Stimulated activated naive CD4-positive, alpha-beta T cell (primary cell): Measurements from ENCODE around the gene PCDHA1.
A peak's percentile ranks its signal among the peaks of the same experiment; 100 is the strongest.

ENCODE experiments used
- DNase-seq, 6 experiments: peaks; one replicate each; lab custom pipeline; 2025; lab: John Stamatoyannopoulos, UW

PCDHA1 gene

DNA sequence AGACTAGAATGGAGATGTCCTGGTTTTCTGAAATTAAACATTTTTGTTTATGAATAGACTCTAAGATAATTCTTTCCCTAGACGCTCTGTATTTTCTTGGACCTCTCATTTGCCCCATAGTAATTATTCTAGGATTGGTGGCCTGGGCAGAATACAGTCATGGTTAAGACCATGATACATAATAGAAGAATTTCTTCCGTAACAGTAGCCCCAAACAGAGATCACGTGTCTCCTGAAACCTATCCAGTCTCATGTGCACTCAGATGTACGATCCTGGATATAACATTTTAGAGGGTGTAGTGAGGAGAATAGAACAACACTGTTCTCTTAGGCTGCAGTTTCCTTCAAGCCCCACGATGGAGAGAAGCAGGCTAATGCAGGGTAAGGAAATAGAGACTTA, 202.7 kb downstream of the PCDHA1 start:
- no peak for DNase-seq

DNA sequence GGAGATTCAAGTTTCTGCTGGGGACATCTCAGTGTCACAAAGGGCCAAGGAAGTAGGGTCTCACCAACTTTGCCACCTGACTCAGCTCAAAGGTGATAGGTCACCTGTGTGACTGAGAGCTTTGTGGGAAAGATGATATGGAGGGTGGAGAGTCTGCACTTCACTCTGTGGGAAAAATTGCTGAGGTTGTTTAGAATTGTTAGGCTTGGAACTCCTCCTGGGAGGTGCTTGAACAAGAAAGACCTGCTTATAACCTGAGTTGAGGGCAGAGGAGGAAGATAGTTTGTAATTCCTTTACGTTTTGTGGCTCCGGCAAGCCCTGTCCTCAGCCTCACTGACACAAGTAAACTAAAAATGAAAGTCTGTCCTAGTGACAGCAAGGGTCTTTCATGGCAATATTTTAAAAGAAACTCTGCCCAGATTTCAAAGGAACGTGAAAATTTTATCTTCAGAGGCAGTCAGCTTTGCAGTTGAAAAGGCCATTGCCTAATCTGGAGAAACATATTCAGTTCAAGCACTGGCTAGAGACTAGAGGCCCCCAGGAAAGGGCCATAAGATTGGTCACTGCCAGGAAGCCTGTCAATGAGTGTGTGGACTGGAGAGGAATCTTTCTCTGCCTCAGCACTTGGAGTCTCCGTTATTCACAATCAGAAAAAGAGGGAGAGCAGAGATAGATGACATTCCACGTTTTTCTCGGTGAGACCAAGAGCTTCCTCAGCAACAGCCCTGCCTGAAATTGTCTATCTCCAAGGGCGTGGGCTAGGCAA, 203.5 kb downstream of the PCDHA1 start:
- DNase-seq, result no peak

DNA sequence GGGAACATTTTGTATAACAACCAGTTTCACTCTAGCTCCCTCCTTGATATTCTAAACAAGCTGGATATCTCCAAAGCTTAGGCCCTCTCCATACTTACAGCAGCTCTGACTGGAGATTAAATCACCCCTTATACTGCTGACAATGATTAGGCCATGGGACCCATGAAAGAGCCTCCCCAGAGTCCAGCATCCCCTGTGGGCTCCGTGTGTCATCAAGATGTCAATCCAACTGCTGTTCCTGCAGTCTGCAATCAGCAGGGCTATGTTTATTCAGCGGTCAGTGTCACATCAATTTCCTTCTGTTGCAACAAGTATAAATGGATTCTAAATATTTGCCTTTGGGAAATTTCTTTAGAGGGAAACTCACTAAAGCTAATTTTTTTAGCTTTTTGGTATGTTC, 206.9 kb downstream of the PCDHA1 start:
- DNase-seq, result no peak

DNA sequence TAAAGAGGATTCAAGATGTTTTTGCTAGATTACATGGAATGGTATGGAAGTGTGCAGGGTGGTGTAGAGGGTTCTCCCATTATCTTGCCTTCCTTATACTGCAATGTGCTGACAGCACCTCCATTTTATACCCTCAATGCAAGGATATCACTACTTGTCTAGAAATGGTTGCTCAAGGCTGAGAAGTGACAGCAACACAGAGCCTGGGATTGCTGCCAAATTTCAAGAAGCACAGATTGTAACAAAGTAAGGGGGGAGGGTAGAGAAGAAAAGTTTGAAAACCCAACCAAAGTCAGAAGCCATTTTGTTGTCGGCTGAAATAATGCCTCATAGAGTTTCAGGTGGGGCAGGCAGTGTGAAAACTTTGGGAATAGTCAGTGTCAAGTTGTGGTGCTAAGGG, 210.1 kb downstream of the PCDHA1 start:
- no peak for DNase-seq

DNA sequence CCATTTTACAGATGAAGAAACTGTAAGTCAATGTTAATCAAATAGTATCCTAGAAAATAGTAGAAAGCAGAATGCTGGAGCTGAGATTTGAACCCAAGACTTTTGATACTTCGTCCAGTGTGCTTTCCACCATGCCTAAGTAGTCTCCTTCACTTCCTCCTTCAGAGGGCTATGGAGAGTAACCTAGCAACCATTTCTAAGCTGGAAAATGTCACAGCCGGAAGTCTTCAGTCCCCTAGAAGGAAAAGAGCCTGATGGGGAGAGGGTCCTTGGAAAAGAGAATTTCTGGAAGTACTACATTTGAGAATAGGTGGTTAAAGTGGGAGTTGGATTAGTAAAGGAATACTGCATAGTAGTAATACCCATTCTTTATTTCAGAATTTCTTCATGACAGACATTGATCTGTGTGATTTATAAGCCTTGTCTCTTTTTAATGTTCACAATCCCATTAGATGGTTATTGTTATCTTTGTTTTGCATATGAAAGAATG, 213.0 kb downstream of the PCDHA1 start:
- DNase-seq, result no peak

DNA sequence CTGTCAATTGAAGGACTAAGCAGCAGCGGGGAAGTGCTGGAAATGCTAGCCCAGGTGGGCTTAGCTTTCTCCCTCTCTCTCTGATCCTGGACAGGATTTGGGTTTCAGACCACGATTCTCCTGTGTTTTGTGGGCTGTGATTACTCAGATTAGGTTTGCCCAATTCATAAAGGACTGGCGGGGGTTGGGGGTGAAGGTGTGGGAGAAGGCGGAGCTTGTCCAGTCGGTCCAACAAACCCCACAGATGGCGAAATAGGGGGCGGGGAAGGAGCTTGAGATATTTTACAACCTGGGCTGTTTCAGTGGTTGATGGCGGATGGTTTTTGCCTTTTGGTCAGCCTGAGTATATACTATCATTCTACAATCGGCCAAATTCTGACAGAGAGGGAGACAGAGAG, 215.5 kb downstream of the PCDHA1 start:
- DNase-seq, result no peak

DNA sequence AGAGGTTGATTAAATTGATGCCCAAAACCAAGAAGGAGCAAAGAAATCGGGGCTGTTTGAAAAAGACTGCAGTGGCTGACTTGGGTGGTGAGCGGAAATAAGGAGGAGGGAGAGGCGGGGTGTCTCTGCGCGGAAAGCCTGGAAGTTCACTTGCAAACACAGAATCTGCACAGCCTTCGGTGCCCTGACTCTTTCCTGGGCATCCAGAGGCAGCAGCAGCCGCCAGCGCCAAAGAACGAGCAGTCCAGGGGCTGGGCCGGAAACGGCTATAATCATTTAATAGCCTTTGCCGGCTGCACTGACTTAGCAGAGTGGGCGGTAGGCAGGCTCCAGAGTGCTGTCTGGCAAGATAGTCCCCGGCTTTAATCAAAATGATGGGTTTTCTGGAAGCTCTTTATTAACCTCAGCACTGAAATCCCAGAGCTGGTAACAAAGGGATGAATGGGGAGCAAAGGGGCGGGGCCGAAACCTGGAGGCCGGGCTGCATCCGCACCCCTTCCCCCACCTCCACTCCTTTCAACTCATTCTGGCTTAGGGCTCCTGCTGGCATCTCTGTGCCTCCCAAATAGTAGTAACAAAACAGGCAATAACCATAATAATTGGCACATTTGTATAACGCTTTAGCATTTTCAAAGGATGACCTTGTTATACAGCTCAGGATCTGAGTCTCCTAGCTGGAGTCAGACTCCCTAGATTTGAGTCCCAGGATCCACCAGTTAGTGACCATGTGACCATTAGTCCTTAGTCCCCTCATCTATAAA, 216.1 kb downstream of the PCDHA1 start:
- DNase-seq, result no peak

DNA sequence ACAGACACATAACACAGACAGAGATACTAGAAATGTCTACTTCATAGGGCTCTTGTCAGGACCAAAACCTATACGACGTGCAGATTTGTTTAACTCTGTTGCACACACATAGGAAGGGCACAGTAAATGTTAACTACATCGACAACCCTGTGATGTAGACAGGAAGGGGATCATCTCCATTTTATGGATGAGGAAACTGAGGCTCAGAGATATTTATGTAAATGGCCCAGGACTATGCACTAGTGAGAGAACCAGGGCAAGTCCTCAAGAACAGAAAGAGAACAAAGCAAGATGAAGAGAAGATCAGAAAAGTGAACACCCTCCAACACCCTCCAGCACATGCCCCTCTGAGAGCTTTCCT, 216.6 kb downstream of the PCDHA1 start:
- no peak for DNase-seq

DNA sequence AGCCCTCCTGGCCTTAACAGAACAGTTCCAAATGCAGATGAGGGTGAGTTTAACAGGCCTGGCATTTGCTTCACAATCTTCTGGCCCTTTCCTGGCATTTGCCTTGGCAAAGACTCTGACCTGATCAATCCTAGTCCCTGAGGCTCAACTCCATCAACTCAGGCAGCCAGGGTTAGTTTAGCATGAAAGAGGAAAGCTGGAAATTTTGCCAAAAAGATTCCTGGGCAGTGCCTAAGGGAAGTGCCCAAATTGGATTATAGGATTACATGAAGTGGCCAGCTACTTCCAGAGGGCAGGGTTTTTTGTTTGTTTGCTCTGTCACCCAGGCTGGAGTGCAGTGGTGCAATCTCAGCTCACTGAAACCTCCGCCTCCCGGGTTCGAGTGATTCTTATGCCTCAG, 217.1 kb downstream of the PCDHA1 start:
- DNase-seq, result no peak

DNA sequence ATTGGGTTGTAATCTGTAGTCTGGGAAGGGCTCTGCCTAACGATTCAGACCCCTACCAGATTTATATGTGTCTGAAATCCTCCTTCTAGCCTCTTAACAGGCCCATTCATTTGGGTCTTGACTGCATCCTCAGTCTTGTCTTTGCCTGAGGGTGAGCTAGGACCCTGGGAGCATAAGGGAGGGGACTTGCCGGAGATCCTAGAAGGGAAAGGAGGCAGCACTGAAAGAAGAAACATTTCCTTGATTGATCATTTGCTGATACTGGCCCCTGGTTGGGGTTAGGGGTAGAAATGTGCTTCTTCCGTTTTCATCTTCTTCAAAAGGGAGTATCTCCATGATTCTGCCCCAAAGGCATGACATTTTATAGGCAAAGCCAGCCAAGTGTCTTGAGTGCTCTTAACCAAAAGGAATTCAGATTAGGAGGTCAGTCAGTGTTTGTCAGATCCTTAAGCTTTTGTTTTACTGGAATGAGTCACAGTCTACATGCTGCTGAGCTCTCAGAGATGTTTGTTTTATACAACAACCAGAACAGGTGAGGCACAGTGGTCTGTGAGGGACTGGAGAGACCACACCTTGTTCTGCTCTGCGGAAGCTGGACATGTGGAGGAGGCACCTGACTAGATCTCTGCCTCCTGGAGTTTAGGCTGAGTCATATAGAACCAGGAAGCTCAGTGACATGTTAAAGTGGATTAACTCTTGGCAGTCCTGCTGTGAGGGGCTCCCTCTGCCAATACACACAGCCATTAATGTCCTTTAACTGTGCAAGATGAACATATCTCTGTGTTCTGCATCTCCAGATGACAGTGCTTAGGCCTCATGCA, 218.1 kb downstream of the PCDHA1 start:
- no peak for DNase-seq

DNA sequence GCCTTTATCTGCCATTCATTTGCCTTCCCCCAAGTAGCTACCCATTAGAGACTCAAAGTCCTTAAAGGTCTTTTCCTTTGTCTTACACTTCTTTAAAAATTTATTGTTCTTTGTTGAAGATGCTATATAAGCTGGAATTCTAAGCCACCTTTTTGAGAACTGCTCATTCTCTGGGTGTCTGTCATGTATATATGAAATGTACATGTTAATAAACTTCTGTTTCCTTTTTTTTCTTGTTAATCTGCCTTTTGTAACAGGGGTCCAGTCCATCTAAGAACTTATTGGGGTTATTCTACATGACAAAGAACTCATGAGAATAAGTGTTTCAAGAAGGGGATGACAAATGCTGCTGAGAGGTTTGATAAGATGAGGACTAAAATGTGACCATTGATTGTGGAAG, 221.9 kb downstream of the PCDHA1 start:
- DNase-seq, result no peak

DNA sequence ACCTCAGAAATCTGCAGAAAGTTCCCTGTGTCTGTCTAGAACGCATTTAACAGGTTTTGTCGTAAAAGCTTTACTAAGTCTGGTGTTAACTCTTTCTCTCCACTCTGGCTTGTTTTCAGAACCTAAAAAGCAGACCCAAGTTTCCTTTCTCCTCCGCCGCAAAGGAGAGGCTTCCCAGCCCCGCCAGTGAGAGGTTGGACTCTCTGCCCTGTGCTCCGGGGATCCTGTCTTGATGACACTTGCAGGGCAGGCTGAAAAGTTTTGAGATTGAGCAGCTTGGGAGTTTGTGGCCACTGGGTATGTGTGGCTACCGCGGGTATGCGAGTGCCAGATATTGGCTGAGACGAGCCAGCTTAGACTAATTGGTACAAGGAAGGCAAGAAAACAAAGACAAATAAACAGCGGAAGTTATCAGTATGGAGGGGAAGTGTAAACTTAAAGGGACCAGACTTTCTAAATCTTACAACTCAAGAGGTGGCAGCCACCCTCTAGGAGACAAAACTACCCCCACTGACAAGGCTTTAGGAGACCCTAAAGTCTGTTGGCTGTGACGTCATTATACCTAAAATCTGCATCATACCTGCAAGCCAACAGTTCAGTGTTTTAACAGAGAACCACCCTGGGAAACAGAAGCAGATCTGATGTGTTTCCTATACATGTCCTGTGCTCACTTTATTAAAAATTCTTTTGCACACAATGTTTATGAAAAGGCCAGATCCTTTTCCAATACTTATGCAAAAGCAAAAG, 224.3 kb downstream of the PCDHA1 start:
- DNase-seq, result no peak

DNA sequence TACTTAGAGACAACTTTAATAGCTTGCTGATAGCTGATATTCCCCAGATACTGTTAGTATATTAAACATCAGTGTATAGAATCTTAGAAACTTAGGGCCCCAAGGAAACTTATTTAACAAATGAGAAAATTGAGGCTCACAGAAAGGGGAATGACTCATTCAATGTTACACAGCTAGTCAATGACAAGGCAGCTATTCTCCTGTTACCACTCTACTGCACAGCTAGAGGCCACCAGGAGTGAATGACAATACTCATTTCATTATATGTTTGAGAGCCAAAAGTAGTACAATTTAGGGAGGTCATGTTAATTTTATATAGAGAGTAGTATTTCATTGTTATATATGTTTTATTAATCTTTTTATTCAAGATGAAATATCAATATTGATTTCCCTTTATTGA, 232.0 kb downstream of the PCDHA1 start:
- no peak for DNase-seq

DNA sequence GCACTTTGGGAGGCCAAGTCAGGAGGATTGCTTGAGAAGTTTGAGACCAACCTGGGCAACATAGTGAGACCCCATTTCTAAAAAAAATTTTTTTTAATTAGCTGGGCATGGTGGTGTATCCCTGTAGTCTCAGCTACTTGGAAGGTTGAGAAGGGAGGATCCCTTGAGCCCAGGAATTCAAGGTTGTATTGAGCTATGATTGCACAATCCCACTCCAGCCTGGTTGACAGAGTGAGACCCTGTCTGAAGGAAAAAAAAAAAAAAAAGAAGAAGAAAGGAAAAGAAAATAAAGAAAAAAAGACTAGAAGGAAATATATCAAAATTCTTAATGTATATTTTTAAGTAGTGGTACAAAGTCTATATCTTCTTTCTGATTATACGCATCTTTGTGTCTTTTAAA, 236.4 kb downstream of the PCDHA1 start:
- DNase-seq, result no peak

DNA sequence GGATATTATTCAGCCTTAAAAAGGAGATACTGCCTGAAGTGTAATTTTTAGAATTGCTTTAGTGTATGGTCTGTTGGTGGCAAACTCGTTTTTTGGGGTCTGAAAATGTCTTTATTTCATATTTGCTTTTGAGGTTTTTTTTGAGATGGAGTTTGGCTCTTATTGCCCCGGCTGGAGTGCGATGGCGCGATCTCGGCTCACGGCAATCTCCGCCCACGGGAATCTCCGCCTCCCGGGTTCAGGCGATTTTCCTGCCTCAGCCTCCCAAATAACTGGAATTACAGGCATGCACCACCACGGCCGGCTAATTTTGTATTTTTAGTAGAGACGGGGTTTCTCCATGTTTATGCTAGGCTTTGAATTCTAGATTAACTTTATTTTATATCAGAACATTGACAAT, 245.1 kb downstream of the PCDHA1 start:
- DNase-seq, result no peak

DNA sequence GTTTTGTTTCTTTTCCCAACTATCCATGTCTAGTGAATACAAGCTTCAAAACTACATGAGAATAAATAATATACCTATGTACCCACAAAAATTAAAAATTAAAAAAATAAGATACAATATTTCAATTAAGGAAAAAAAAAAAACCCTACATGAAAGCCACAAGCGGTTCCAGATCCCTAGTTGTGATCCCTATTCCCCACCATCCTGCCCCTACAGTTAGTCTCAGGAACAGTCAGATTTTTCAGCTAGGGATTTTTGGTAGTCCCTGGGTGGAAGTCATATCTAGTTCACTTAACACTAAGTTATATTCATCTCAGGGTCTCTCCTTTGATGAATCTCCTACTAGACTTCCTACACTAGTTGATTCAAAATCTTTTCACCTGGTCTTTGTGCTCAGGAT, 246.7 kb downstream of the PCDHA1 start:
- no peak for DNase-seq

DNA sequence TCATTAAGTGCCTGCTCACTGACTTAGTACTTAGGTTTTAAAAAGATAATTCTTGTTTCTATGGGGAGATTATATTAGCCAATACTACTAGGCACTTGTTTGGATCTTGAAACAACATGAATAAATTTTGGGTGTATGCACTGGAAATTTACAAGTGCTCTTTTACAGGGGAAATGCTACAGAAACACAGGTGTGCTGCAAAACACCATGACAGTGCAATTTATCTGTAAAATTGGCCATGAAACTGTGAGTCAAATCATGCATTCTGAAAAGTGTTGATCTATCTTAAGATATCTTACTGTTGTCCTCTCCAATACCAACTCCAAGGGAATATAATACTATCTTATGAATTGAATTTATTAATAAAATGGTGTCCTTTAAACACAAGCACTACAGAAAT, 253.1 kb downstream of the PCDHA1 start:
- no peak for DNase-seq

DNA sequence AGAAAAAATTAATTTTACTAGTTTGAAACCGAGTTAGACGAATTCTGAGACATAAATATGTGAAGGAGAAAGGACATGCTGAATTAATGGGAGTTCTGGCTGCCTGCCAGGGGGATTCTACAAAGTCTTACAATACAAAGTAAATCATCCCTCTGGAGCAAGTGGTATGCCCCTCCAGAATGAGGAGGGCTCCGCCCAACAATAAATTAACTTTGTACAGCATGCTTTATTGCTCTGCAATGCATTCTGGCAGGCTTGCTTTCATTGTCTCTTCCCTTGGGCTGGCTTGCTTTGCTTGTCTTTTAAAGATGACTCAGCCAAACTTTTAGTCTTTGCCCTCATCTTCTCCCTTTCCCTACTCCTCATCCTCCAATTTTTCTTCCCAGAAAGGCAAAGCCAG, 253.6 kb downstream of the PCDHA1 start:
- DNase-seq, result no peak

DNA sequence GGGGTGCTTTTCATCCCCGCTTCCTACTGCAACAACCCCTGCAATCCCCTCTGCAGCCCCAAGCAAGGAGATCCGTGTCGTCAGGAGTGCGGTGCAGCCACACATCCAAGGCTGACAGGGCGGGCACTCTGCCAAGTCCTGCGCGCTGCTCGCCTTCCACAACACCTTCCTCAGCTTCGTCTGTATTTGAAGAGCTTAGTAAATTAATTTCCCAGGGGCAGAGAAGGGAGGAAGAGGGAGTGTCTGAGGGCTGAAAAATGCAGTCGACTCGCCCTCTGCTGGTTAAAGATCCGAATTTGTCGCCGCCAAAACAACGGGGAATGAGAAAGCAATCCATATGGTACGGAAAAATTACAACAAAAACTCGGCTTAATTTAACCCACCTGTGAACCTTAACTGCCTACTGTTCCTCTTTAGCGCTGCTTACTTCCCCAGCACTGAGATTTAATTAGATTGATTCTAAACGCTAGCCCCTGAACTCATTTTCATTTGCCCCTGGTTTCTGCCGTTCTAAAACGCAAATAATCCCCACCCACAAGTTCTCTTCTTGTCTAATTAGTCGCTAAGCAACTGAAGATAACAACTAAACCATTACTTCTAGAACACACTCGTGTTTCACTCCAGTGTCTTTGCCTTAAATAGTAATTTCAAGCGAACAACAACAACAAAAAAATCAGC, 254.3 kb downstream of the PCDHA1 start:
- DNase-seq, result no peak

DNA sequence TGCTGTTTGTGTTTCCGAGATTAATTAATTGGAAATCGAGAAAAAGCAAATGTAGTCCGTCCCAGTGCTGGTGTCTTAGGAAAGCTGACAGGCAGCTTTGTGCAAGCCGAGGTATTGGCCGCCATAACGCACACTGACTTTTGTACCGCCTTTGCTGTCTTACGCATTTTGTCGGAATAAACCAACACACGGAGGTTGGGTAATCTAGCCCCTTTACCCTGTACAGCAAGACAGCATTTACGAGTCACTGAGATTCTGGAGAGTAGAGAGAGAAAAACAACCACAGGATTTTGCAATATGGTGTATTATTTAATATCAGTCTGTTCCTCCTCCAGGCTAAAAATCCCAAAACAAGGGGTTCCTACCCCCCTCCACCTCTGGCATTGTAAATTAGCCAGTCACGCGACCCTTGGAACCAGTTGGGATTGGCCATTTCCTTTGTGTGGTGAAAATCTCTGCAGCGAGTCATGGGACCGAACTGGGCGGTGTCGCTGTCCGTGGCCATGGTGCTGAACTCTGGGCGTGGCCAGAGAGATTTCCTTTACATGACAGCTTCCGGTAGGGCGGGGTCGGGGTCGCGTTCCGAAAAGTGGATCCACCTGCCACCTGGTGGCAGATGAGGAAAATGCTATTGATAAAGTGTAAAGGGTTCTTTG, 255.0 kb downstream of the PCDHA1 start:
- DNase-seq, result peak; percentile 5 to 57 (median 38)

DNA sequence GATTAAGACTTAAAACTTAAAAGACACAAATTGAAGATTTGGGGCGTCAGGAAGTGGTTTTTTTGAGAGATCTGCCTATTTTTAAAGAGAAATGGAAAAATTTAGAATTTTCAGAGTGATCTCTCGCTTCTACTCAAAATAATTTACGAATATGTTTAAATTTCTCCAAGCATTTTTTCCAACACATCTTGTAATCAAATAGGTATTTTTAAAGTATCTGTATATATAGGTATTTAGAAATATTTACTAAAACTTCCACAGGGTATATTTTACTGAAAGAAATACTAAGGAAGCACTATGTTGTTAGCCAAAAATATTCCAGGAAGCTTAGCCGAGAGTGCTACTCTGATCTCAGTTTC, 255.5 kb downstream of the PCDHA1 start:
- DNase-seq, result no peak
